GM06990 (cell line): Measurements from ENCODE around the gene ITGA4.

Experiments used
- DNase-seq: peaks from one replicate; pipeline ENCODE4 v3.0.0-alpha.2; 2011; ENCODE audit not compliant: insufficient read length; ENCODE audit errors: extremely low read depth
- H3K27me3 ChIP-seq: replicated peaks from 2 replicates; pipeline ENCODE4 v1.6.0; 2011; ENCODE audit warnings: low read length; ENCODE audit not compliant: control insufficient read depth, insufficient read depth
- H3K36me3 ChIP-seq: 2 replicates; pipeline ENCODE4 v1.5.1; 2011; ENCODE audit warnings: low read length; ENCODE audit not compliant: control insufficient read depth, insufficient read depth
- H3K4me3 ChIP-seq: replicated peaks from 2 replicates; pipeline ENCODE4 v1.5.1; 2011; ENCODE audit warnings: low read depth, mild to moderate bottlenecking, control low read depth, low read length
- TF ChIP-seq, protein P1 (sequence below): IDR thresholded peaks from 2 replicates; pipeline ENCODE4 v1.5.1; 2011; ENCODE audit warnings: low read length, control low read depth, mild to moderate bottlenecking, inconsistent platforms; ENCODE audit not compliant: insufficient read depth, poor library complexity, severe bottlenecking

ITGA4 gene

GRCh38 chr2:181542170-181542569 lies 85.0 kb downstream of the ITGA4 start:
- no peaks in the 10 kb centered on the region for H3K27me3 ChIP-seq
- H3K4me3 ChIP-seq, result no peak overlapping the region
- DNase-seq, result no peak
- TF ChIP-seq, protein P1, sequence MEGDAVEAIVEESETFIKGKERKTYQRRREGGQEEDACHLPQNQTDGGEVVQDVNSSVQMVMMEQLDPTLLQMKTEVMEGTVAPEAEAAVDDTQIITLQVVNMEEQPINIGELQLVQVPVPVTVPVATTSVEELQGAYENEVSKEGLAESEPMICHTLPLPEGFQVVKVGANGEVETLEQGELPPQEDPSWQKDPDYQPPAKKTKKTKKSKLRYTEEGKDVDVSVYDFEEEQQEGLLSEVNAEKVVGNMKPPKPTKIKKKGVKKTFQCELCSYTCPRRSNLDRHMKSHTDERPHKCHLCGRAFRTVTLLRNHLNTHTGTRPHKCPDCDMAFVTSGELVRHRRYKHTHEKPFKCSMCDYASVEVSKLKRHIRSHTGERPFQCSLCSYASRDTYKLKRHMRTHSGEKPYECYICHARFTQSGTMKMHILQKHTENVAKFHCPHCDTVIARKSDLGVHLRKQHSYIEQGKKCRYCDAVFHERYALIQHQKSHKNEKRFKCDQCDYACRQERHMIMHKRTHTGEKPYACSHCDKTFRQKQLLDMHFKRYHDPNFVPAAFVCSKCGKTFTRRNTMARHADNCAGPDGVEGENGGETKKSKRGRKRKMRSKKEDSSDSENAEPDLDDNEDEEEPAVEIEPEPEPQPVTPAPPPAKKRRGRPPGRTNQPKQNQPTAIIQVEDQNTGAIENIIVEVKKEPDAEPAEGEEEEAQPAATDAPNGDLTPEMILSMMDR, result no peak
- peaks cover 1% of the 10 kb centered on the region for H3K36me3 ChIP-seq

DNA sequence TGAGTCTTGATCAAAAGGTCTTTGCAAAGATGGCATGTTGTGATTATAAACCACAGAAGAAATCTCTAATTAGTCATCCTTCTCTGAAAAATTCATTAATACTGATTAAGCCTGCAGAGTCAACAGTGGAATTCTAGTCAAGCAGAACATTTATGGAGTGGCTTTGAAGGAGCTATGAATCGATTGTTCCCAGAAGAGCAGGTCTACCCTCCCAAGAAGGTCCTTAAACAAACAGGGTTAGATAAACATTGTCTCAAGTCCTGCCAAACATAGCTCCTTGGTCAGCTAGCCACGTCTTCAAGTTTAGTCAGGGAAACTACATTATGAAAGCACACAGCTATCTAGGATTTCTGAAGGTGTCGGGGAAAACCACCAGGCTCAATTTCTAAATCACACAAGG lies 88.9 kb downstream of the ITGA4 start:
- DNase-seq, result no peak
- H3K27me3 ChIP-seq, result no peaks in the 10 kb centered on the region
- TF ChIP-seq, protein P1, result no peak
- H3K36me3 ChIP-seq, result no peaks in the 10 kb centered on the region
- no peak overlapping the region for H3K4me3 ChIP-seq

- H3K4me3 ChIP-seq, result no peak overlapping the region
- H3K36me3 ChIP-seq, result no peaks in the 10 kb centered on the region
- H3K27me3 ChIP-seq, result no peaks in the 10 kb centered on the region
- DNase-seq, result no peak
- TF ChIP-seq, protein P1, result no peak
Measured at GRCh38 chr2:181552808-181553207, 95.6 kb downstream of the ITGA4 start.

GRCh38 chr2:181553244-181553643 lies 96.1 kb downstream of the ITGA4 start:
- Histone ChIP-seq H3K4me3 (no peak overlapping the region), H3K36me3 (no peaks in the 10 kb centered on the region), H3K27me3 (no peaks in the 10 kb centered on the region)
- no peak for DNase-seq
- TF ChIP-seq, protein P1, result no peak

GRCh38 chr2:181554061-181554830 lies 97.1 kb downstream of the ITGA4 start:
- Histone ChIP-seq H3K4me3 (no peak overlapping the region), H3K36me3 (no peaks in the 10 kb centered on the region), H3K27me3 (no peaks in the 10 kb centered on the region)
- DNase-seq, result no peak
- TF ChIP-seq, protein P1, result no peak
